ENCODE measurements around the gene FNBP1. TPM values are rescaled to one million over a fixed set of nuclear protein-coding genes. Genes with fewer than 3 reads are reported as not detected.
A peak's percentile ranks its signal among the peaks of the same experiment; 100 is the strongest.

FNBP1 gene
- total RNA-seq (318 and 337 TPM in 2 replicates), polyA plus RNA-seq (42.9 and 58.7 TPM in 2 replicates), polyA minus RNA-seq (102 and 134 TPM in 2 replicates)
- 152 TPM for total RNA-seq (2013)

DNA sequence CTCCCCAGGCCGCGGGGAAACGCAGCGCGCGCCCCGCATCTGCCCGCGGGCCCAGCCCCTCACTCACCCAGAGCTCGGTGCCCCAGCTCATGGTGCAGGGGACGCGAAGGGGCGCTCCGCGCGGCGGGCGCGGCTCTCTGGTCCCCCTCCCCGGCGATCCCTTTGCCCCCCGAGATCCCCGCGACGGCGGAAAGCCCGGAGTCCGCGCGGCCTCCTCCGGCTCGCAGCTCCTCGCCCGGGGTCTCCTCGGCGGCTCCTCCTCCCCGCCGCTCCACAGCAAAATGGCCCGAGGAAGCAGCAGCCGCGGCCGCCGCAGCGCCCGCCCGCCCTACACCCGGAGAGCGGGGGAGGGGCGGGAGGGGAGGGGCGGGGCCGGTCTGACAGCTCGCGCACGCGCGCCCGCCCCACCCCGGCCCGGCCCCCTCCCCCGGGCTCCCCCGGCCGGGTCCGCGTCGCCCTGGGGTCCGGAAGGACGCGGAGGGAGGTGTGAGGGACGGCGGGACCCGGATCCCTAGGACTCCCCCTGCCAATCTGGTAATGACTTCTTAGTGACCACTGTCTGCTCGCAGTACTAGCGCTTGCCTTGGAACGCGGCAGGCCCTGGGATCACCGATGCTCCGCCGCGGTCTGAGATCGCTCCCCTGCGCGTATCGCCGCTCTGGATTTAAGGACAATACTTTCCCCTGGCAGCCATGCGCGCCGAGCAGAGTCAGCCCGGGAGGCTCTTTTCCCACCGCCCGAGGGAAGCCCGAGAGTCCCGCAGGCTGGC, at the start of gene FNBP1:
FNBP1 (minus strand) TSS at position 305 of the 769 bp plus-strand sequence; CDS start at position 91, 214 bp downstream.
- H3K4me1 ChIP-seq (ENCODE audit: control insufficient read depth in 2 of 2, insufficient read depth in 2 of 2, low read length in 2 of 2), result peaks cover 51 to 62% of the 10 kb centered on the region in 2 donors
- Mint-ChIP-seq H3K27ac (peak within 1 kb of the TSS; percentile 98), H3K9me3 (ENCODE audit: insufficient read depth) (no peaks in the 10 kb centered on the region), H3K4me1 (peaks cover 63% of the 10 kb centered on the region), H3K4me3 (peak within 1 kb of the TSS; percentile 100), H3K27me3 (no peaks in the 10 kb centered on the region)
- ATAC-seq (ENCODE audit: low read depth) (peak; percentile 76), DNase-seq (peak; percentile 88)
- peaks cover 68% of the 10 kb centered on the region for H3K79me2 ChIP-seq (ENCODE audit: control insufficient read depth, insufficient read depth, low read length)
- peak within 1 kb of the TSS; percentile 73 for H2AFZ ChIP-seq (ENCODE audit: insufficient read depth, low read depth, low read length, poor library complexity, severe bottlenecking)
- H4K20me1 ChIP-seq (ENCODE audit: control insufficient read depth, insufficient read depth, low read length, poor library complexity, severe bottlenecking), result peaks cover 12% of the 10 kb centered on the region
- CTCF ChIA-PET, result interaction anchor here (1.3 to 1.6 kb wide), 2 partner anchors 26 to 54 kb away, joined by 3 to 4 read pairs; no protein-coding TSS in a partner anchor
- intact Hi-C loops (cut with micrococcal nuclease), result loop anchor here (1.0 to 5.0 kb wide), 4 partner anchors 10 to 1689 kb away; partner anchors contain the start of genes C9orf78, GPR107, TOR1A and USP20
- WGBS (ENCODE audit: insufficient coverage), result under 1% methylated on average over 80 of the region's 92 CpGs
- H3K27ac ChIP-seq (ENCODE audit: low read length in 2 of 2), result peak within 1 kb of the TSS; percentile 81 to 93
- POLR2A ChIA-PET, result interaction anchor here (0.6 to 7.7 kb wide), 12 partner anchors 11 to 157 kb away, joined by 3 to 107 read pairs (median 3); partner anchors contain the start of gene GPR107
- H3K36me3 ChIP-seq (replicated peaks in 1 of 2; ENCODE audit: control extremely low read depth in 1 of 2, control insufficient read depth in 1 of 2, extremely low read depth in 1 of 2, insufficient read depth in 2 of 2, low read length in 1 of 2), result no peaks in the 10 kb centered on the region
- no peaks in the 10 kb centered on the region for H3K9me3 ChIP-seq (ENCODE audit: control extremely low read depth in 1 of 3, control insufficient read depth in 2 of 3, insufficient read depth in 1 of 3, low read length in 2 of 3)
- peak within 1 kb of the TSS; percentile 97 for H3K9ac ChIP-seq (ENCODE audit: low read length)
- no peak for TF ChIP-seq CTCF (IDR thresholded peaks at IDR 0.05)
- TF ChIP-seq EZH2 (IDR thresholded peaks at IDR 0.05; ENCODE audit: borderline replicate concordance, insufficient read depth, low read depth, low read length, poor library complexity, severe bottlenecking), result no peak
- peak within 1 kb of the TSS; percentile 74 to 97 (median 95) for H3K4me3 ChIP-seq (ENCODE audit: control extremely low read depth in 1 of 5, extremely low read depth in 1 of 5, insufficient read depth in 1 of 5, low read depth in 2 of 5, low read length in 4 of 5)
- H3K27me3 ChIP-seq (replicated peaks in 1 of 4; ENCODE audit: control extremely low read depth in 1 of 4, control insufficient read depth in 3 of 4, insufficient read depth in 4 of 4, low read length in 3 of 4), result no peaks in the 10 kb centered on the region
- H3K4me2 ChIP-seq (replicated peaks; ENCODE audit: low read depth, low read length, poor library complexity, severe bottlenecking), result peak within 1 kb of the TSS; percentile 96

DNA sequence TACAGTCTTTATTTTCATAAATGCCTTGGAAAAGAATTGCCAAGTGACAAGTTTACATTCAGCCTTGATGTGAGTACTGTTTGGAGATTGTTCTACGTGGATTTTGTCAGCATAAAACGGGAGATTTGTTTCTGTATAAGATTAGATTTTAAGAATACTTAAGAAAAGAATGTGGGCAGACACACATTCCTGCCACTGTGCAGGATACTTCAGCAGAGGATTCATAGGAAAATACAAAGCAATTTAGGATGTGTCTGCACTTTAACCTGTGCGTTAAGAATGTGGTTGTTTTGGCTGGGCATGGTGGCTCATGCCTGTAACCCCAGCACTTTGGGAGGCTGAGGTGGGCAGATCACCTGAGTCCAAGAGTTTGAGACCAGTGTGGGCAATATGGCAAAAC, 47.9 kb upstream of the FNBP1 start:
- WGBS (ENCODE audit: insufficient coverage), result 93% methylated on average over 2 of the region's 3 CpGs
- H3K27me3 ChIP-seq (replicated peaks in 1 of 4; ENCODE audit: control extremely low read depth in 1 of 4, control insufficient read depth in 3 of 4, insufficient read depth in 4 of 4, low read length in 3 of 4), result no peaks in the 10 kb centered on the region
- ATAC-seq (ENCODE audit: low read depth) (no peak), DNase-seq (no peak)
- H3K27me3 Mint-ChIP-seq, result no peaks in the 10 kb centered on the region
- H3K4me2 ChIP-seq (replicated peaks; ENCODE audit: low read depth, low read length, poor library complexity, severe bottlenecking), result no peak overlapping the region
- peaks cover 3% of the 10 kb centered on the region for H3K79me2 ChIP-seq (ENCODE audit: control insufficient read depth, insufficient read depth, low read length)
- TF ChIP-seq EZH2 (IDR thresholded peaks at IDR 0.05; ENCODE audit: borderline replicate concordance, insufficient read depth, low read depth, low read length, poor library complexity, severe bottlenecking) (no peak), CTCF (IDR thresholded peaks at IDR 0.05) (no peak)
- ChIA-PET CTCF (interaction anchor here (1.0 kb wide), 1 partner anchor 15 kb away, joined by 3 read pairs; no protein-coding TSS in a partner anchor), POLR2A (no interaction called here)
- no peak overlapping the region for H2AFZ ChIP-seq (ENCODE audit: insufficient read depth, low read depth, low read length, poor library complexity, severe bottlenecking)
- H4K20me1 ChIP-seq (ENCODE audit: control insufficient read depth, insufficient read depth, low read length, poor library complexity, severe bottlenecking), result no peaks in the 10 kb centered on the region
- no peak overlapping the region for H3K27ac ChIP-seq (ENCODE audit: low read length in 2 of 2)
- H3K4me3 ChIP-seq (ENCODE audit: control extremely low read depth in 1 of 5, extremely low read depth in 1 of 5, insufficient read depth in 1 of 5, low read depth in 2 of 5, low read length in 4 of 5), result no peak overlapping the region
- no peak overlapping the region for H3K4me3 Mint-ChIP-seq
- peaks cover 2% of the 10 kb centered on the region for H3K4me1 Mint-ChIP-seq
- intact Hi-C loops (cut with micrococcal nuclease), result no loop called here
- no peaks in the 10 kb centered on the region for H3K4me1 ChIP-seq (ENCODE audit: control insufficient read depth in 2 of 2, insufficient read depth in 2 of 2, low read length in 2 of 2)
- H3K36me3 ChIP-seq (replicated peaks in 1 of 2; ENCODE audit: control extremely low read depth in 1 of 2, control insufficient read depth in 1 of 2, extremely low read depth in 1 of 2, insufficient read depth in 2 of 2, low read length in 1 of 2), result peaks cover 6 to 52% of the 10 kb centered on the region in 2 experiments
- H3K27ac Mint-ChIP-seq, result no peak overlapping the region
- no peak overlapping the region for H3K9ac ChIP-seq (ENCODE audit: low read length)
- no peaks in the 10 kb centered on the region for H3K9me3 ChIP-seq (ENCODE audit: control extremely low read depth in 1 of 3, control insufficient read depth in 2 of 3, insufficient read depth in 1 of 3, low read length in 2 of 3)
- no peaks in the 10 kb centered on the region for H3K9me3 Mint-ChIP-seq (ENCODE audit: insufficient read depth)

Data from B cell (primary cell).